Uterus (tissue), 4 donors: ENCODE data around the gene PES1. TPM values are rescaled to one million over a fixed set of nuclear protein-coding genes. Genes with fewer than 3 reads are reported as not detected.
"Not testable (repeated sequence)": the region's sequence is repeated elsewhere in the genome, so short reads cannot be mapped to it uniquely, and the experiment has no call there.

ENCODE experiments used
- DNase-seq, 2 donors: peaks; one replicate each; pipeline ENCODE4 v3.0.0-alpha.2; 2019 to 2020
- H3K27ac ChIP-seq, 2 donors: fragments of 200-600 bp; sonication (generic); 1 replicate in 1 of 2; 2 replicates in 1 of 2; pipeline ENCODE4 v1.5.1; 2016 to 2018
- H3K27me3 ChIP-seq, 2 donors: fragments of 200-600 bp; sonication (generic); one replicate each; pipeline ENCODE4 v1.5.1; 2018 to 2019; ENCODE audit warnings: control low read depth in 1 of 2
- H3K36me3 ChIP-seq, 2 donors: fragments of 200-600 bp; sonication (generic); one replicate each; pipeline ENCODE4 v1.5.1; 2019; ENCODE audit warnings: control low read depth in 1 of 2
- H3K4me1 ChIP-seq, 2 donors: fragments of 200-600 bp; sonication (generic); one replicate each; pipeline ENCODE4 v1.5.1; 2018 to 2019; ENCODE audit warnings: control low read depth in 1 of 2
- H3K4me3 ChIP-seq, 2 donors: fragments of 200-600 bp; sonication (generic); 1 replicate in 1 of 2; 2 replicates in 1 of 2; pipeline ENCODE4 v1.5.1; 2018 to 2019; ENCODE audit warnings: mild to moderate bottlenecking in 1 of 2
- H3K9me3 ChIP-seq, 2 donors: fragments of 200-600 bp; sonication (generic); one replicate each; pipeline ENCODE4 v1.5.1; 2019; ENCODE audit warnings: control low read depth in 1 of 2
- CTCF ChIP-seq, 4 experiments: fragments of 200-600 bp in 2 of 4; fragments of 450-650 bp in 2 of 4; sonication (generic) in 2 of 4; IDR thresholded peaks; one replicate each; pipeline ENCODE4 v1.5.1; 2016 to 2019; ENCODE audit warnings: antibody characterized with exemption in 4 of 4, mild to moderate bottlenecking in 2 of 4, moderate library complexity in 1 of 4
- POLR2A ChIP-seq, 2 donors: fragments of 450-650 bp; IDR thresholded peaks; one replicate each; pipeline ENCODE4 v1.6.1; 2016; ENCODE audit warnings: antibody characterized with exemption in 2 of 2, mild to moderate bottlenecking in 1 of 2, moderate library complexity in 1 of 2
- intact Hi-C: fragments of 100-400 bp; cut with DNase I; formaldehyde crosslinking; loops from one replicate; pipeline ENCODE4 v1.15.1; 2023; ENCODE audit warnings: low total_unique reads
- total RNA-seq, 4 donors: library from RNA; depleted of rRNA in 3 of 4; stranded (reverse); fragments of >200 nt in 3 of 4; gene quantifications; one replicate each; pipeline versions ENCODE4 v1.1.0 to v1.2.4, GENCODE V29; 2014 to 2023
- donor health status: DM: yes; HTN: yes; CAD: no.

The PES1 gene
- total RNA-seq, 4 donors from 2014 or later: 13.5 to 67.5 (median 44.9) TPM

DNA sequence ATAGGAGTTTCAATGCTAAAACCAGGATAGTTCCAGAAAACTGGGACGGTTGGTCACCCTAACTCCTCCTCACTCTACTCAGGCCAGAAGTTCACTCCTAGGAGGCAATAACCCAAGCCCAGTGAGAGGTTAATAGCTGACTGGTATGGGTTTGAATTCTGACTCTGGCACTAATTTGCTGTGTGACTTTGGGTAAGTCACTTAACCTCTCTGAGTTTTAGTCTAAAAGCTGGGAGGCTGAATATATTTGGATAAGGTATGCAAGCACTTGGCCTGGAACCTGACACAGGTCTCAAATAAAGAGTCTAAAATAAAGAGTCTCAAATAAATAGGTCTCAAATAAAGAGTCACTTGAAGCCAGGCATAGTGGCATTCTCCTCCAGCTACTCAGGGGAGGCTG is 39.0 kb downstream of the PES1 start:
- H3K4me3 ChIP-seq: no peak overlapping the region
- H3K36me3 ChIP-seq: no peaks in the 10 kb centered on the region
- intact Hi-C loops: no loop called here

DNA sequence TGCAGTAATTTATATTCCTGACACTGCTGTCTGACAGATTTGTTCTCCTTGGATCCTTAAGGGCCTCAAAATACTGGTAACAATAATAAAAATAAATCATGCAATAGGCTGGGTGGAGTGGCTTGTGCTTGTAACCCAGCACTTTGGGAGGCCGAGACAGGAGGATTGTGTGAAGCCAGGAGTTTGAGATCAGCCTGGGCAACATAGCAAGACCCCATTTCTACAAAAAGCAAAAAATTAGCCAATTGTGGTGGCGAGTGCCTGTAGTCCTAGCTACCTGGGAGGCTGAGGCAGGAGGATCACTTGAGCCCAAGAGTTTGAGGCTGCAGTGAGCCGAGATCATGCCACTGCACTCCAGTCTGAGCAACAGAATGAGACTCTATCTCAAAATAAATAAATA is 39.9 kb downstream of the PES1 start:
- DNase-seq, intact Hi-C loops: not testable (repeated sequence)

More for the DNA sequence above, 39.0 kb downstream of the PES1 start:
- Histone ChIP-seq H3K27me3 (no peaks in the 10 kb centered on the region), H3K4me1 (no peaks in the 10 kb centered on the region), H3K9me3 (no peaks in the 10 kb centered on the region), H3K27ac (no peak overlapping the region)
- TF ChIP-seq POLR2A (IDR thresholded peaks at IDR 0.05): no peak
- TF ChIP-seq CTCF (IDR thresholded peaks at IDR 0.05): no peak
- DNase-seq: no peak

DNA sequence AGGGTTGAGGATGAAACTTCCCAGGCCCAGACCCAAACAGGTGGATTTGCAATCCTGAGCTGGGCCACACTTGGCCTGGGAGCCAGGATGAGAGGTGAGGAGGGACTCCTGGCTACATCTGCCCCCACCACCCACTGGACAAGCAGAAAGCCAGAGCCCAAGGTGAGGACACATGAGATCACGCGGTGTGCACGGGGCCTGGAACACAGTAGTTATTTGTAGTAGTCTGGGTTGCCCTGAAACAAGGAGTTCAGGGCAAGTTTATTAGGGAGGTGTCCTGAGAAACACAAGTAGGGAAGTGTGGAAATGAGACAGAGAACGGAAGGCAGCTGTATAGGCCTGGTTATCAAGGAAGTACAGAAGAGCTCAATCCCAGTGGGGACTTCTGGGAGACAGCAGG is 44.5 kb downstream of the PES1 start:
- Histone ChIP-seq H3K4me1 (no peaks in the 10 kb centered on the region), H3K4me3 (no peak overlapping the region), H3K9me3 (no peaks in the 10 kb centered on the region), H3K36me3 (no peaks in the 10 kb centered on the region), H3K27ac (no peak overlapping the region), H3K27me3 (no peaks in the 10 kb centered on the region)
- intact Hi-C loops: no loop called here
- DNase-seq: no peak
- no peak for TF ChIP-seq POLR2A (IDR thresholded peaks at IDR 0.05)
- no peak for TF ChIP-seq CTCF (IDR thresholded peaks at IDR 0.05)

More for the DNA sequence above, 39.9 kb downstream of the PES1 start:
- not testable (repeated sequence) for H3K4me1 ChIP-seq, H3K27me3 ChIP-seq, H3K4me3 ChIP-seq, H3K27ac ChIP-seq, H3K36me3 ChIP-seq, H3K9me3 ChIP-seq

DNA sequence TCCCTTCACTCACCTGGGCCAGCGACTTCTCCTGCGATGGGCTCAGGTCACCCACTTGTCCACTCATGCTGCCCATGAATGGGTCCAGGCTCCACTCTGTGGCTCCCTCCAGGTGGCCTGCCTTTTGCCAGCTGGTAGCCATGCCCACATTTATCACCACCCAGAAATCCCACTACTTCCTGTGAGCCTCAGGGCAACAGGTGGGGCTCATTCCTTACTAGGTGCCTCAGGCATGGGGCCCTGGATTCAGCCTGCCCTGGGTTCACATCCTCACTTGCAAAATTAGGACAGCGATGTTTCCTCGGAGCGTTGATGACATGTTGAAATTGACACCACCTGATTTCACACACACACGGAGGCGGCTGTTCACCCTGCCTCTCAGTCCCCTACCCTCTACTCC is 45.1 kb downstream of the PES1 start, which contains the start of gene SEC14L6:
Gene SEC14L6, minus strand, starts transcription at position 126 of the 400 bp plus-strand sequence. Its CDS starts 59 bp downstream, at position 67.
- Histone ChIP-seq H3K9me3 (no peaks in the 10 kb centered on the region), H3K36me3 (no peaks in the 10 kb centered on the region), H3K4me3 (no peak within 1 kb of the TSS), H3K4me1 (no peaks in the 10 kb centered on the region), H3K27me3 (no peaks in the 10 kb centered on the region), H3K27ac (no peak within 1 kb of the TSS)
- intact Hi-C loops: no loop called here
- TF ChIP-seq CTCF (IDR thresholded peaks at IDR 0.05) (no peak), POLR2A (IDR thresholded peaks at IDR 0.05) (no peak)
- DNase-seq: no peak

DNA sequence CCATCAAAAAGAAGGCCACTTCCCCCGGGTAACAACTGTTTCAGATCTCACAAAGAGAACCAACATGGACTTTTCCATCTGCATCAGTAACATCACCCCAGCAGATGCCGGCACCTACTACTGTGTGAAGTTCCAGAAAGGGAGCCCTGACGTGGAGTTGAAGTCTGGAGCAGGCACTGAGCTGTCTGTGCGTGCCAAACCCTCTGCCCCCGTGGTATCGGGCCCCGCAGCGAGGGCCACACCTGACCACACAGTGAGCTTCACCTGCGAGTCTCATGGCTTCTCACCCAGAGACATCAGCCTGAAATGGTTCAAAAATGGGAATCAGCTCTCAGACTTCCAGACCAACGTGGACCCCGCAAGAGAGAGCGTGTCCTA is 48.9 kb downstream of the PES1 start:
- no peaks in the 10 kb centered on the region for H3K4me1 ChIP-seq
- H3K36me3 ChIP-seq: no peaks in the 10 kb centered on the region
- intact Hi-C loops: no loop called here
- DNase-seq: no peak
- TF ChIP-seq CTCF (IDR thresholded peaks at IDR 0.05) (no peak), POLR2A (IDR thresholded peaks at IDR 0.05) (no peak)
- H3K27me3 ChIP-seq: no peaks in the 10 kb centered on the region
- no peak overlapping the region for H3K27ac ChIP-seq
- H3K9me3 ChIP-seq: no peaks in the 10 kb centered on the region
- no peak overlapping the region for H3K4me3 ChIP-seq
